ENCODE measurements around the gene NDUFS2. TPM values are rescaled to one million over a fixed set of nuclear protein-coding genes. Genes with fewer than 3 reads are reported as not detected.

Gene NDUFS2
- total and polyA plus RNA-seq, 9 of the 15 experiments (the other 6 are each of a cell fraction or from before 2014, with no cell fraction given), result 70.0 to 176 (median 141) TPM

- H4K20me1 ChIP-seq (replicated peaks; ENCODE audit: control insufficient read depth, insufficient read depth, low read length), result no peaks in the 10 kb centered on the region
- no peaks in the 10 kb centered on the region for H3K36me3 ChIP-seq (ENCODE audit: control insufficient read depth, insufficient read depth, low read length)
- POLR2A ChIA-PET, result interaction anchor here (1.0 kb wide), 1 partner anchor 11 kb away, joined by 3 read pairs; the partner anchor contains the start of gene B4GALT3
- H3K4me3 ChIP-seq, result no peak overlapping the region
- DNase-seq (ENCODE audit: extremely low read depth in 1 of 4, low spot score in 3 of 4) (no peak), FAIRE-seq (no peak), ATAC-seq (no peak)
- no peak overlapping the region for H3K27ac ChIP-seq (ENCODE audit: extremely low read depth, low read depth, low read length)
- no TSS peak for BruUV-seq (replicated peaks)
- intact Hi-C loops (cut with micrococcal nuclease), result no loop called here
- in situ Hi-C loops (cut with MboI), result no loop called here
- no peak overlapping the region for H2AFZ ChIP-seq (ENCODE audit: low read depth, low read length)
- H3K9me3 ChIP-seq (replicated peaks; ENCODE audit: control insufficient read depth, insufficient read depth, low read depth, low read length), result no peaks in the 10 kb centered on the region
- H3K79me2 ChIP-seq (ENCODE audit: control insufficient read depth, insufficient read depth, low read length), result no peaks in the 10 kb centered on the region
- no peaks in the 10 kb centered on the region for H3K27me3 ChIP-seq (ENCODE audit: control insufficient read depth in 2 of 2, insufficient read depth in 2 of 2, low read length in 2 of 2)
- WGBS (ENCODE audit: insufficient coverage, low coverage, missing lambda C conversion rate), result 78% methylated on average over 5 of the region's 5 CpGs
- H3K4me1 ChIP-seq (replicated peaks in 1 of 2; ENCODE audit: control insufficient read depth in 2 of 2, insufficient read depth in 2 of 2, low read length in 2 of 2), result peaks cover 29 to 33% of the 10 kb centered on the region in 2 experiments
- TF ChIP-seq NR2F6 (CRISPR knock-in tag; IDR thresholded peaks at IDR 0.05), result no peak
- no peak for TF ChIP-seq EP300 (IDR thresholded peaks at IDR 0.05; ENCODE audit: low read length)
- no peak for TF ChIP-seq SRF (CRISPR knock-in tag; IDR thresholded peaks at IDR 0.05)
- TF ChIP-seq DIDO1 (tag; IDR thresholded peaks at IDR 0.05; ENCODE audit: low read depth), result no peak
- no peak for TF ChIP-seq ADNP (tag; IDR thresholded peaks at IDR 0.05)
- TF ChIP-seq IRF1 (CRISPR knock-in tag; IDR thresholded peaks at IDR 0.05; ENCODE audit: borderline replicate concordance), result no peak
- TF ChIP-seq ZNF655 (CRISPR knock-in tag; IDR thresholded peaks at IDR 0.05), result no peak
- no peak for TF ChIP-seq ZHX1 (conservative IDR thresholded peaks at IDR 0.05; ENCODE audit: low read length)
- no peak for TF ChIP-seq HMGXB4 (CRISPR knock-in tag; IDR thresholded peaks at IDR 0.05)
- TF ChIP-seq PYGO2 (tag; IDR thresholded peaks at IDR 0.05), result no peak
- TF ChIP-seq PCBP2 (IDR thresholded peaks at IDR 0.05; ENCODE audit: low read depth, low read length, poor library complexity, severe bottlenecking), result no peak
- no peak overlapping the region for H3K9ac ChIP-seq (ENCODE audit: insufficient read depth in 1 of 2, low read depth in 2 of 2, low read length in 2 of 2)
- no peak overlapping the region for H3K4me2 ChIP-seq (ENCODE audit: insufficient read depth, low read length)
- CTCF ChIA-PET (ENCODE audit: low intra/inter-chr PET ratio), result no interaction called here
- H3K9me1 ChIP-seq (ENCODE audit: control insufficient read depth, insufficient read depth, low read length), result no peaks in the 10 kb centered on the region
These were observed 13.1 kb upstream of the NDUFS2 start for GRCh38 chr1:161189036-161189435.
